NCI-H2196 (cell line): ENCODE measurements around the gene SMIM35.

Experiments used
- DNase-seq: peaks from one replicate; lab custom pipeline; 2025; ENCODE audit not compliant: unreplicated experiment; lab: John Stamatoyannopoulos, UW

SMIM35 gene

DNA sequence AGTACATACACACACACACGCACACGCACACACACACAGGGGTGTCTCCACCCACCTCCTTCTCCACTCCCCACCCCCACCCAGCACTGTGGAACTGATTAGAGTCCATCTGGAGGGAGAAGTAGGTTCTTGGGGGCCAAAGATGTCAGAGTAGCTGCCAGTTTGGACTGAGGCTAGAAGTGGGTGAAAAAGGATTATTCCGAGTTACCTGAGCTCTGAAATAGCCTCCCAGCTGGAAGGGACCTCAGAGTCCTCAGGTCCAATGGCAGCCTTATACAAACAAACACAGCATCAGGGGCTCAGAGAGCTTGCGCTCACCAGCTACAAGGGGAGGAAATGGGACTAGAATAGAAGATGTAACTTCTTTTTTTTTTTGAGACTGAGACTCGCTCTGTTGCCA lies 79.7 kb downstream of the SMIM35 start:
- no peak for DNase-seq

DNA sequence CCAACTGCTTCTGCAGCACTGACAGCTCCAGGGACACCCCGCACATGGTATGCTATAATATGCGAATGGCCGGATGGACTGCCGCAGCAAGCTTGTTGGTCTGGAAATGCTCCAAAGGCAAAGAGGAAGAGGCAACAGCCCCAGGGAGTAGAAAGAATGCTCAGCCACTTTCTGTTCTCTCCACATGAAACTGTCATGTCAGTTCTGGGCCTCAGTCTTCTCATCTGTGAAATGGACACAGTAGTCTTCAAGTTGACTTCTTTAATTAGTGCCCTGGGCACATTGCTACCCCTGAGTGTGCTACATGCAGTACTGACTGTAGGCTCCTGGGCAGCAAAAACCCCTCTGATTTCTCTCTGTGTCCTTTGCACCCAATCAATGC lies 80.6 kb downstream of the SMIM35 start:
- no peak for DNase-seq

DNA sequence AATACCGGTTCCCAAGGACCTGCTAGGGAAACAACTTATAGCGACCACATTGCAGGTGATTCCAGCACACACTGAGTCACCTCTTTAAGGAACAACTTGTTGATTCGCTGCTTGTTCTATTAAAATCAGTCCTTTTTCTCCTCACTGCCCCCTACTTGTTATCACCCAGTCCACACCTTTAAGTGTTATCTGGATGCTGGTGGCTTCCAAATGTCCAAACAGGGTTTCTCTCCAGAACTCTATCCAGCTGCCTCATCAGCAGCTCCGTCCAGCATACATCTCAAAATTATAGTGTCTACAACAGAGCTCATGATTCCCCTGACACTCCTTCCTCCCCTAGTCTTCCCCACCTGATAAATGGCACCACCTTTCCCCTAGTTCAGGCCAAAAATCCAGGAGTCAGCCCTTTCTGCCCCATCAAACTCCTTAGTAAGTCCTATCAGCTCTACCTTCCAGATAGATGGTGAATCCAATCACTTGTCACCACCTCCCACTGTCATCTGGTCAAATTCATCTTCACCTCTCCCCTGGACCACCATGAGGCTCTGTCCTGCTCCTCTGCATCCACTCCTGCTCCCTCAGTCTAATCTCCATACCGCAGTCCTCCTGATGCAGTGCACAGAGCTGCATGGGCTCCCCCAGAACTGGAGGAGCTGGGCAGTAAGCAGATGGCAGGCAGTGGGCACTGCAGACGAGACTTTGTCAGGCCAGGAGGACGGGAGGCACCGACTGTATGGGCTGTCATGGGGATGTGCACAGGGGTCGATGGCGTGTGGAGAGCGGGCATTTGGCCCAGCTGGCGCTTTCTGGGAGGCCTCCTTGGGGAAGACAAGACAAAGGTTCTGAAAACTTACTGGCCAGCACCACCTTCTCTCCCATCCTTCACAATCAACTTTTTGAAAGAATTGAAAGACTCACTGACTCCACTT lies 81.3 kb downstream of the SMIM35 start:
- no peak for DNase-seq

DNA sequence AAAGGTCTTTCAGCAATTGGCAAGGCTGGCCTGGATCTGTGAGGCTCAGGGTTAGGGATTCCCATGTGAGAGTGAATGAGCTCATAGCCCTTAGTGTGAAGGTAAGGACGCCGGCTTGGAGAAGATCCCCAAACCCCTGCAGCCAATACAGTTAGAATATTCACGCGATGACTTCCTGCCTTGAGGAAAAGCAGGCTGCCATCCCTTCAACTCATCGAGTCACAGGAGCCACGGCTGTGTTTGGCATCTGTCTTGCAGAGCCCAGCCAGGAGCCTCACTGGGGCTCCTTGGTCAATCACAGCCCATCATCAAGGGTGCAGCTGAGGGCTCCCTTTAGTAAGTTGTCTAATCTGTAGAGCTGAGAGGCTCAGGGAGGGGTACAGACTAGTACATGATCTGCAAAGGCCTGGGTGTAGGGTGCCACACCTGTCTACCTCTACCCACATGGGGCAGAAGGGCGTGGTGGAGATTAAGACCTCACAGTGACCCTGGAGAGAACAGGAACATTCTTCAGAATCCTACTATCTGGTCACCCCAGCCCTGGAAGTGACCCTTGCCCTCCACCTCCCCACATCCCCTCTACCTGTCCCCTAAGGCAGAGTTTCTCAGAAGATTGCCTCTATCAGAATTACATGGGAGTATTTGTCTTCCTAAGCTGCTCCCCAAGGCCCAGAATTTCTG lies 82.1 kb downstream of the SMIM35 start:
- no peak for DNase-seq

DNA sequence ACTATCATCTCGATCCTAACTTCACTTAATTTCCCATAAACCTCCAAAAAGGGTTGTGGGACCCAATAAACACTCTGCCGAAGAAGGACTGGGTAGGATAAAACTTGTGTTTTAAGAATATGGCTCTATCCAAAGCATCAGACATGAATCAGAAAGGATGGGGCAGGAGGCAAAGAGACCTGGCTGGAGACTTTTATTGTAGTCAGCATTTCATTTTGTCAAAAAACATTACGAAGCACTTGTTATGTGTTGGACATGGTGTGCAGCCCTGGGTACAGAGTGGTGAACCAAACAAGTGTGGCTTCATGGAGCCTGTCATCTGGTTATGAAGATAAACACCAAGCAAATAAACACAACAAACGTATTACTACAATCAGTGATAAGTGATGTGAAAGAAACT lies 83.3 kb downstream of the SMIM35 start:
- no peak for DNase-seq

DNA sequence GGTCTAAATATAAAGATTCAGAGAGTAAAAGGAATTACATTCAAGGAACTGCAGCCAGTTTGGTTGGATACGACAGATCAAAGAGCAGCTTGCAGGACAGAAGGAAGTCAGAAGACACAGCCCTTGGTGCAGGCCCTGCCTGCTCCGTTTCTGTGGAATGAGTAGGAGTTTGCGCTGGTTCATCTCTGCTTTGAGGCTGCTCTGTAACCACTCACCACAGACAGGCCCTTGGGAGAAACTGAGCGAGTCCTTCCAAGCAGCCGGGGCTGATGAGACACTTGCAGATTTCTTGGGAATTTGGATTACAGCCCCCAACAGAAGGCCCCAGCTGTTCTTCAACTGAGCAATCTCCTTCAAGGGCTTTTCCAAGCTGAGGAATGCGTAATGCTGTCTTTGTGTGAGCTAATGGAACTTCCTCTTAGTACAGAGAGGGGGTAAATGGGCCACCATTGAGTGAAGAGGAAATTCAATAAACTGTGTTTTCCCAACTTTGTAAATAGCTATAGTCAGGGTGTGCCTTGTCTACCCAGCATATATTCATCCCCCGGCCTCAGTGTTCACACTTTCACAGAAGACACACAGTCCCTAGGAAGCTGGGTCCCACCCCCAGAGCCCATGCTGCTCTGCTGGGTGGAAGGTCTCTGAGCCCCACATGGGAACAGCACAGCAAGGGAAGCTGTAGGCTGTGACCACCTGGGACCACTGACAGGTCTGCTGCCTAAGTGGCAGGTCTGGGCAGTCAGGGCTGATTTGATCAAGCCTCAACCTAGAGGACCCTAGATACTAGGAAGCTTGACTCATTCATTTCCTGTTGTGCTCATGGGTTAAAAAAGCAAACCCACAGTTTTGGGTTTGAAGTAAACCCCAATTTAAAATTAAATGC lies 84.0 kb downstream of the SMIM35 start:
- no peak for DNase-seq

DNA sequence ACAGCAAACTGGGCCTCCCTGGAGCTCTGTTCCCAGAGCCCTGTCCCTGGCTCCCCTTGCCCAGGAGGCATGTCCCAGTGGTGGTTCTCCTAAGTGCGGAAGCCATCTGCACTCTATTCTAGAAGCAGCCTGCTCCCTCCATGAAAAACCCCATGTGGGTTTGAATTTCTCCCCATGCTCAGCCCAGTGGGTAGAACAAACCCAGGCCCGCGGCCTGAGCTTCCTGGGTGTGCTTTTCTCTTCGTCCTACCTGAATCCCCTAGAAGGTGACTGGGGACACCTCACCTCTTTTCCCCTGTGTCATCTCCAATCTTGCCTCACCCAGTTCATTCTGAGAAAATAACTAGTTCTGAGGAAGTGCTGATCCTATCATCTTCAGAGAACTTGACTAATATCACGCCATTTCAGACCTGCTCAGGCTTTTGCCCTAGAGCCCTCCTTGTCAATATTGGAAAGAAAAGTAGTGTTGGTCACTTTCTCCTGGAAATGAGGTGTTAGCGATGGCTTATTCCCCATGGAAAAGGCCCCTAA lies 84.7 kb downstream of the SMIM35 start:
- no peak for DNase-seq

DNA sequence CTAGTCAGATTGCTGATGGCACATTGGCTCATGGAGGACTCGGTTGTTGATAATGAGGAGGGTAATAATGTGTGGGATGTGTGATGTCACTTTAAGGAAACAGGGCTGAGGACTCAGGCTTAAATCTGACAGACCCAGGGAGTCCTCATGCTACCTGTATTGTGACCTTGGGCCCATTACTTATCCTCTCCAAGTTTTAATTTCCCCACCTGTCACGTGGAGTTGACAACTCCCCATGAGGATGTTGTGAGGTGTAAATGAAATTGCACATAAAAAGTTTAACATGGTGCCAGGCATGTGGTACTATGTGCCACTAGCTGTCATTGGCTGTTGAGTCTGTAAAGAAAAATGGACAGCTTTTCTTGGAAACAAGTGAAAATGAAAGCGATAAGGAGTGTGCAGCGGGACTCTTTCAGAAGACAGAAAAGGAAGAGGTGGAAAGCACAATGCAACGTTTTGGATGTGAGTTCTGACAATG lies 85.2 kb downstream of the SMIM35 start:
- no peak for DNase-seq

DNA sequence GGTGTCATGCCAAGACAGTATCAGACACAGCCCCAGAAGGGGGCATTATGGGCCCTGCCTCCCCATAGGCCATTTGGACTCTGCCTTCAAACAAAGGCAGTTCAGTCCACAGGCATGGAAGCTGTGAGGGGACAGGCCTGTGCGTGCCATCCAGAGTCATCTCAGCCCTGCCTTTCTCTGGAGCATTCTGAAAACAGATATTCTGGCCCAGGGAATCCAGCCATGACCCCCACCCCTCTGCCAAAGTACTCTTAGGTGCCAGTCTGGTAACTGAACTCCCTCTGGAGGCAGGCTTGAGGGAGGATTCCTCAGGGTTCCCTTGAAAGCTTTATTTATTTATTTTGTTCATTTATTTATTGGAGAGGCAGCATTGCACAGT lies 85.9 kb downstream of the SMIM35 start:
- no peak for DNase-seq

DNA sequence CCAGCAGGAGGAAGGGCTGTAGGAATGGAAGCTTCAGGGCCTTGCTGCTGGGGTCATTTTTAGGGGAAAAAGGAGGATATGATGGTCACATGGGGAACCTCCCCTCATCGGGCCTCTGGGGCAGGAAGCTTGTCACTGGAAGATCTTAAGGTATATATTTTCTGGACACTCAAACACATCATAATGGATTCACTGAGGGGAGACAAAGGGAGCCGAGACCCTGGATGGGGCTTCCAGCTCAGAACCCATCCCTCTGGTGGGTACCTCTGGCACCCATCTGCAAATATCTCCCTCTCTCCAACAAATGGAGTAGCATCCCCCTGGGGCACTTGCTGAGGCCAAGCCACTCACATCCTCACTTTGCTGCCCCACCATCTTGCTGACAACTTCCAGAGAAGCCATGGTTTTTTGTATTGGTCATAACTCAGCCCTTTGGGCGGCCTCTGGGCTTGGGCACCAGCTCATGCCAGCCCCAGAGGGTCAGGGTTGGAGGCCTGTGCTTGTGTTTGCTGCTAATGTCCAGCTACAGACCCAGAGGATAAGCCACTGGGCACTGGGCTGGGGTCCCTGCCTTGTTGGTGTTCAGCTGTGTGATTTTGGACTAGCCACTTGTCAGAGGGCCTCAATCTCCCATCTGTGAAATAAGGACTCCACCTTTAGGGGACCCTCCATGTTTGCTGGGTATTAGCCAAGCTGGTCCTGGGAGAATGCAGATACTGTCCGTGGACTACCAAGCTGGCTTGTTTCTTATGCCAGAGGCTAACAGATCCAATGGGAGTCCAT lies 86.5 kb downstream of the SMIM35 start:
- no peak for DNase-seq

DNA sequence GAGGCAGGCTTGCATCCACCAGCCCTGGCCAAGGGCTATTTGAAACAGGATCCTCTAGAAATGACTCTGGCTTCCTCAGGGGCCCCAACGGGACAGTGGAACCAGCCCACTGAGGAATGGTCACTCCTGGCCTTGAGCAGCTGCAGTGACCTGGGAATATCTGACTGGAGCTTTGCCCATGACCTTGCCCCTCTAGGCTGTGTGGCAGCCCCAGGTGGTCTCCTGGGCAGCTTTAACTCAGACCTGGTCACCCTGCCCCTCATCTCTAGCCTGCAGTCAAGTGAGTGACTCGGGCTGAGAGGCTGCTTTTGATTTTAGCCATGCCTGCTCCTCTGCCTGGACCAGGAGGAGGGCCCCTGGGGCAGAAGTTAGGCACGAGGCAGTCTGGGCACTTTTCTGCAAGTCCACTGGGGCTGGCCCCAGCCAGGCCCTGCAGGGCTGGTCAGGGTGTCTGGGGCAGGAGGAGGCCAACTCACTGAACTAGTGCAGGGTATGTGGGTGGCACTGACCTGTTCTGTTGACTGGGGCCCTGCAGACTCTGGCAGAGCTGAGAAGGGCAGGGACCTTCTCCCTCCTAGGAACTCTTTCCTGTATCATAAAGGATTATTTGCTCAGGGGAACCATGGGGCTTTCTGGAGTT lies 87.3 kb downstream of the SMIM35 start:
- no peak for DNase-seq

DNA sequence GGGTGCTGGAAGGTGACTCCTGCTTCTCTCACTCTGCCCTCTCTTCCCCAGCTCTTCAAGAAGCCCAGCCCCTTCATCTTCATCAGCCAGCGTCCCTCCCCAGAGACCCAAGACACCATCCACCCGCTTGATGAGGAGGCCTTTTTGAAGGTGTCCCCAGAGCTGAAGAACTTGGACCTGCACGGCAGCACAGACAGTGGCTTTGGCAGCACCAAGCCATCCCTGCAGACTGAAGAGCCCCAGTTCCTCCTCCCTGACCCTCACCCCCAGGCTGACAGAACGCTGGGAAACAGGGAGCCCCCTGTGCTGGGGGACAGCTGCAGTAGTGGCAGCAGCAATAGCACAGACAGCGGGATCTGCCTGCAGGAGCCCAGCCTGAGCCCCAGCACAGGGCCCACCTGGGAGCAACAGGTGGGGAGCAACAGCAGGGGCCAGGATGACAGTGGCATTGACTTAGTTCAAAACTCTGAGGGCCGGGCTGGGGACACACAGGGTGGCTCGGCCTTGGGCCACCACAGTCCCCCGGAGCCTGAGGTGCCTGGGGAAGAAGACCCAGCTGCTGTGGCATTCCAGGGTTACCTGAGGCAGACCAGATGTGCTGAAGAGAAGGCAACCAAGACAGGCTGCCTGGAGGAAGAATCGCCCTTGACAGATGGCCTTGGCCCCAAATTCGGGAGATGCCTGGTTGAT lies 88.0 kb downstream of the SMIM35 start:
- DNase-seq, result no peak

DNA sequence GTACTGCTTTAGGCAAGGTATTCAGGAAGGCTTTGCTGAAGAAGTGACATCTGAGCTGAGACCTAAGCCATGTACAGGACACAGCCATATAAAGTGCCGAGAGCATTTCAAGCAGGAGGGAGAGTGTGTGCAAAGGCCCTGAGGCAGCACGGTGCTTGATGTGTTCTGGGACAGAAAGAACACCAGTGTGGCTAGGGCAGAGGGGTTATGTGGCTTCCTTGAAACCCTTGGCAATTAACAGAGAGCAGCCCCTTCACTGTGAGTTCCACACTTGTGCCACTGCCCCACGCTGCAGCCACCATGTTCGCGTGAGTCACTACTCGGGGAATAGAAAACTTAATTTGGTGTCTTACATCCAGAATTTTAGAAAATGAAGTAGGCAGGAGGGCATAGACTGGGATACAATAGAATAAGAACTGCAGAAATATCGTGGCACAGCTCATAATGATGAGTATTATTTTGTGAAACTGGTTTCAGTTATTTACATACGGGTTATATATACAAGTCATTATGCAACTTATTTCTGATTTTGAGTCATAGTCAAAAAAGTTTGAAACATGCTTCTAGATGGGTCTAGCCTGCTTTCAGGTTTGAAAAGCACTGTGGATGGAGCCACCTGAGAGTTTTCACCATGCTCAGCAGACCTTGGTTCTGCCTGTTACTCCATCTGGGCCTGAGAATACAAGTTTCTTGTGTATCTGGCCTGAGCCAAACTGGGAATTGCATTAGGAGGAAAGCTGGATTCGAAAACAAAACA lies 88.8 kb downstream of the SMIM35 start:
- DNase-seq, result no peak

DNA sequence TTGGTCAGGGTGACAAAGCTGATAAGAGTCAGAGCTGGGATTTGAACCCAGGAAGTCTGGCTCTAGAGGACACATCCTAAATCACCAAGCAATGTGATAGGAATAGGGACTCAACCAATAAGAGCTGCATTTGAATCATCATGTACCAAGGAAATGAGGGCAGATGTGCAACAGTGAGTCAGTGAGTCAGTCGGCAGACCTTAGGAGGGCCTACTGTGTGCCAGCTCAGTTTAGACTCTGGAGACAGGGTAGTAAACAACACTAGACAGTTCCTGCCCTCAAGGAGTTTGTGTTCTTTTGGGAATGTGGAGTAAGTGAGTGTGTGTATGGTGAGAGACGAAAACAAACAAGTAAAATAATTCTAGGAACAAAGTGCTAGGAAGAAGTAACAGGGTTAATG lies 89.4 kb downstream of the SMIM35 start:
- no peak for DNase-seq

DNA sequence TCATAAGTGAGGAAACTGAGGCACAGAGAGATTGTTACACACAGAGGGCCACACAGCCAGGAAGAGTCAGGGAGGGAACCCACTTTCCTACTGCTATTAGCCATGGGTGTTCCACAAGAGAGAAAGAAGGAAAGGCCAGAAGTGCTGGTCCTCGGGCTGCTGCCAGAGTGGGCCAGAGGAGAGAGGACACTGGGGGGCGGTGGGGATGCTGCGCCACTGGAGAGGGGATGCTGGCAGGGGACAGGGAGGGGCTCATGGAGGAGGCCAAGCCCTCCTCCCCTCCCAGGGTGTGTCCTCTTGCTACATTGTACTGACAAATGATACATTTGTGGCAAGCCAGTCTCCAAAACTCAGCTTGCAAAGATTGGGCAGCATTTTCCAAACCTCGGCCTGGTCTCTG lies 90.7 kb downstream of the SMIM35 start:
- DNase-seq, result no peak

DNA sequence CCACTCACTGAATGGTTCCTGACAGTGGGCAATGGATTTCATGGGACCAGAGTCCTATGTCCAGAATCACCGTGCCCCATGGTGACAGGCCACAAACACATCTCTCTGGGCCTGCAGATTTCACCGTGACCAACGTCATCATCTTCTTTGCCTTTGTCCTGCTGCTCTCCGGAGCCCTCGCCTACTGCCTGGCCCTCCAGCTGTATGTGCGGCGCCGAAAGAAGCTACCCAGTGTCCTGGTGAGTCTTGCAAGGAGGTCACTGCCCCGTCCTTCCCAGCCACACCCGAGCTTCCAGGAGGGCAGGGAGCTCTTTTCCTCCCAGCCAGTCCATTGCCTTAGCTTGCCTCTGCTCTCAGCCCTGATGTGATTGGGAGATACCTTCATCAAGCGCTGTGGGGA lies 91.3 kb downstream of the SMIM35 start:
- no peak for DNase-seq

DNA sequence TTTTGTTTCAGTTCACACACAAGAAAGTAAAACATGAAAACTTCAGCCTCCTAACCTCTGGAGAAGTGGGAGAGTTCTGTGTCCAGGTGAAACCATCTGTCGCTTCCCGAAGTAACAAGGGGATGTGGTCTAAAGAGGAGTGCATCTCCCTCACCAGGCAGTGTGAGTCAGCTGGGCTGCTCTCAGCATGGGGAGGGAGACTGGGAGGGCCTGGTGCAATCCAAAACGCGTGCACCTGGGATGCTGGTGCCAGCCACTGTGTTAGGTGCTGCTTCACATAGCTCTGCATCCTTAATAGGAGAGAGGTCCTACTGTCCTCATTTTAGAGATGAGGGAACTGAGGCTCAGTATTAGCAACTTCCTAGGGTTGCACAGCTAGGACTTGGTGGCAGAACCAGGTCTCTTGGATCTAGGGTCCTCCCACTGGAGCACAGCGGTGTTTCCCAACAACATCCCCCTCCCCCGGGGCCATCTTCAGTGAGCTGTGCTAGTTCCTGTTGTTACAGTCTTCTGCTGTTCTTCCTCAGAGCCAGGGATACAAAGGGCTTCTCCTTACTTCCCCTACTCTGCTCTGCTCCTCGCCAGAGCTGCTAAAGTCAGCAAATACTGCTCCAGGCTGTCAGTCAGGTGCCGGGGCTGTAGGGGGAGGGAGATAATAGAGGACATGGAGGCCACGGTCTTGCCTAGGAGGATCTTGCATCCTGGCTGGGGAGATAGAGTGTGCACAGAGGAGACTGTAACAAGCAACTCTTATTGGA lies 92.6 kb downstream of the SMIM35 start:
- DNase-seq, result no peak

DNA sequence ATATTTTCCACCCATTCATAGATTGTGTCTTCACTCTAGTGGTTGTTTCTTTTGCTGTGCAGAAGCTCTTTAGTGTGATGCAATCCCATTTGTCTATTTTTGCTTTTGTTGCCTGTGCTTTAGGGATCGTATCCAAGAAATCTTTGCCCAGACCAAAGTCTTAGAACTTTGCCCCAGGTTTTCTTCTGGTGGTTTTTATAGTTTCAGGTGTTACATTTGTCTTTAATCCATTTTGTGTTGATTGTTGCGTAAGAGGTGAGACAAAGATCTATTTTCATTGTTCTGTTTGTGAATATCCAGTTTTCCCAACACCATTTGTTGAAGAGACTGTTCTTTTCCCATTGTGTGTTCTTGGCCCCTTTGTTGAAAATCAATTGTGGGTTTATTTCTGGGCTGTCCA lies 94.1 kb downstream of the SMIM35 start:
- no peak for DNase-seq
